SK-MEL-5 (cell line): ENCODE results near the gene OSER1. TPM values are rescaled to one million over a fixed set of nuclear protein-coding genes. Genes with fewer than 3 reads are reported as not detected.

Experiments used
- DNase-seq: peaks from one replicate; pipeline ENCODE4 v3.0.0-alpha.2; 2016; ENCODE audit warnings: low read depth, low spot score
- in situ Hi-C: cut with HindIII; loops from 2 replicates; pipeline ENCODE4 v1.10.0; 2016; ENCODE audit warnings: low sequenced_read_pairs, high pct_unique_total_duplicates, low pct_unique_long_range_greater_than_20kb
- total RNA-seq: library from RNA; depleted of rRNA; stranded (reverse); fragments of >200 nt; shearing (Covaris generic); gene quantifications from 2 replicates; pipeline ENCODE4 v1.2.3, GENCODE V29; 2014; rRNA removed

The OSER1 gene
- total RNA-seq, 1 experiment from 2014 or later: 49.6 TPM

DNA sequence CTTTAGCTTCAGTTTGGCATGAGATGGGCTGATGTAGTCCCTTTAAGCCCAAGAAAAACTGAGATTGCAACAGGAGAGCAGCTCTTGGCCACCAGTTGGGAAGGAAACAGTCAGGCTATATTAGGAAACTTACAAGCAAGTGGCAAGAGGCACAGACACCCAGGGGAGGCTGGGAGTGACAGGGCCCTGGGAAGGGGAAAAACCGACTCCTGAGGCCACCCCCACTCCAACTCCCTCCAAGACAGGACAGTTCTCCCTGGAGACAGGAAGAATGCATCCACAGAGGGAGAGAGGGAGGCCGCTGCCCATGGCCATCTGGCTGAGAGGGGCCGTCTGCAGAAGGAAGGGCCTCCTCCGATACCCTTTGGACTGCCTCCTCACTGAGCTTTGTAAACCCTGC, 44.1 kb downstream of the OSER1 start:
- no peak for DNase-seq
- in situ Hi-C loops: no loop called here

DNA sequence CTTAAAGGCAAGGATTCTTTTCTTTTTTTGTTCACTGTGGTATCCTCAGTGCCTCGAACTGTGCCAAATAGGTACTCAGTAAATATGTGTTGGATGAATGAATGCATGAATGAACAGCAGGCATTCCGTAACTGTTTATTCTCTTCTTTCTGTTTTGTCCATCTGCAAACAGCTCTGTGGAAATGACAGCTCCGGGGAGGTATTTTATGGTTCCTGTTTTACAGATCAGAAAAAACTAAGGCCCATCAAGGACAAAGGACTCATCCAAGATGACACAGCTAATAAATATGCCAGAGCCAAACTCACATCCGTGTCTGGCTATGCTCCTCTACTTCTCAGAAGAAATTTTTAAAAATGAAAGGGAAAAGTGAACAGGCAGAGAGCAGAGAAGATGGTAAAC, 44.6 kb downstream of the OSER1 start:
- in situ Hi-C loops: no loop called here
- no peak for DNase-seq

DNA sequence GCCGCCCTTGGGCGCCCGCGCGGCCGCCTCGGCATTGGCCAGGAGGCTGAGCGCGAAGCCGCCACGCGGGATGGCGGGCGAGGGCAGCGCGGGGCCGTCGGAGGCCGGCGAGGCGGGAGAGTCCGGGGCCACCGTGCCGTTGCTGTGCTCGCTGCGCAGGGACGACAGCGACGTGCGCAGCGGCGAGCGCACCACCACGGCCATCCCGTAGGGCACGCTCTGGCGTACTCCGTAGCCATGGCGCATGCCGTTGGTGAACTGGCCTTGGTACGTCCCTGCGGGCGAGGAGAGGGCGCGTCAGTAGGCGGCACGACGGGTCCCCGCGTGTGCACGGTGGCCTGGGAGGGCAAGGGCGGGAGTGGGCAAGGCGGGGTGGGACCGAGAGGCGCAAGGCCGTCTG, 50.4 kb downstream of the OSER1 start:
- no peak for DNase-seq
- in situ Hi-C loops: no loop called here

DNA sequence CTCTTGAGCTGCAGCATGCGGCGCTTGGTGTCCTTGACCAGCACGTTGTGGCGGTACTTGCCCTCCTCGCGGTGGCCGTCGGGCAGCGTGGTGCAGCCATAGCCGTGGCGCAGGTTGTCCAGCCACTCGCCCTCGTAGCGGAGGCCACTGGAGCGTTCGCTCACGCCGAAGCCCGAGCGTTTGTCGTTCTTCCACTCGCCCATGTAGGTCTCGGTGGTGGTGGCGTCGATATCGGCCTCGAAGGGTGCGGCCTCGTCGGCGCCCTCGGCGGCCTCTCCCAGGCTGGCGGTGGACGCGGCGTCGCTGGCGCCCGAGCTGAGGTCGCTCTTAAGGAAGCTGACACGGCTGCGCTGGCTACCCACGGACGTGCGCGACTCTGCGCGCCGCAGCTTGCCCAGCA, 50.9 kb downstream of the OSER1 start:
- no peak for DNase-seq
- in situ Hi-C loops: no loop called here

DNA sequence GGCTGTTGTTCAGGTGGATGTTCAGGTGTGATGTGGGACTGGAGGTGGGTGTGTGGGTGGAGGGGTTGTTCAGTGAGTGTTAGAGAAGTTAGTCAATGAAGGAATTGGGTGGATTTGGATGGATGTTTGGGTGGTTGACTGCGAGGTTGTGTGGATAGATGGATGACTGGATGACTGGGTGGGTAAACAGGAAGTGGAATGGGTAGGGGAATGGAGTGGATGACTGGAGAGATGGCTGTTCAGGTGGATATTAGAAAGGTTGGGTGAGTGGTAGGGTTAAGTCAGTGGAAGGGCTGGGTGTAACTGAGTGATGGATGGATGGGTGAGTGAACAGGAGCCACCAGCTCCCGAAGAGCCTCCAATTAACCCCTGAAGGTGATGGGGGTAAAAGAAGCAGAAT, 51.4 kb downstream of the OSER1 start:
- no peak for DNase-seq
- in situ Hi-C loops: no loop called here

DNA sequence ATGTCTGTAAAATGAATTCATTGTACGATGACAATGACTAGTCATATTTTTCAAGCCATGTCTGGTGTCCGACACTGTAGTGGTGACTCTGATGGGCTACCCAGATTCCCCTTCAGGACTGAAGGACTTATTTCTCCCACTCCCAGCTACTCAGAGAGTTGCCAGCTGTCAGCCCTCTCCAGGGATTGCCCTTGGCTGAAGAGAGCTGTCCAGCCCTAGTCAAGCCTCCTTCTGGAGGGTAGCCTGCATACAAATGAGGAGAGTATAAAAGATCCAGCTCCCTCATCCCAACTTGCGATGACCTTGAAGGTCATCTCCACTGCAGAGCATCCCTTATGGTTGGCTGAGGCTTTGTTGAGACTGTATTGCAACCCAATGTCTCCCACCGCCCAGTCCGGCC, 53.5 kb downstream of the OSER1 start:
- no peak for DNase-seq
- in situ Hi-C loops: no loop called here

DNA sequence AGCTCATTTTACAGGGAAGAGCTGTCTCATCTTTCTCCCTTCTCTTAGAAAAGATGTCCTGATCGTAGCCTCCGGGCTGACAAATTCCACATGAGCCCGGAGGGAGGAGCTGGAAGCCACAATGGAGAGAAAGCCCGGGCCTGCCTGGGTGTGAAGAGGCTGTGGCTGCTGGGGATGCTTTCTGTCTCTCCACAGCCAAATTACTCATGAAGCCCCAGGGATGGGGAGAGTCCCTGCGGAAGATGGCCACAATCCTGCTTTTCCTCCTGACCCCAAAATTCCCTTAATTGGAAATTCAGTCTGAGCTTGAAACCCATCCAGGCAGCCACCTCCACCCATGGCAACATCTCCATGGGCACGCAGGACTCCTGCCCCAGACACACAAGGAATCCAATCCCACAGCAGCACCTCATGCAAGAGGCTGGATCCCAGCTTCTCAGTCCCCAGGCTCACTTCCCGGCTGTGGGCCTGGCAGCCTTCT, 56.0 kb downstream of the OSER1 start:
- in situ Hi-C loops: no loop called here
- DNase-seq: no peak

DNA sequence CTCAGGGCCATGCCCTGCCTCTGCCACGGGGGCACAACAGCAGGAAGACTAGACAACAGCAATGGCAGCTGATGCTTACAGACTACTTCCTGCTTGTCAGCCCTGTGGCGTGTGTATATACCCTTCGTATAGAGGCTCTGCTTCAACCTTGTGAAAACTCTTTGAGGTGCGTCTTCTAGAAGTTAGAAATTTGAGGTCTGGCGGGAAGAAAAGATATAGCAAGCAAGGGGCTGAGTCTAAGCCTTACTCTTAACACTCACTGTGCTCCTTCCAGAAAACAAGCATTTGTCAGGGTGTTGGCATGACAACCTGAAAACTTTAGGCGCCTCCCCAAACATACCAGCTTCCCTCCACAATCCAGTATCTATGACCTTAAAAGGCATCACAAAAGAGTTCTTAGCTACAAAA, 56.9 kb downstream of the OSER1 start:
- in situ Hi-C loops: no loop called here
- no peak for DNase-seq

DNA sequence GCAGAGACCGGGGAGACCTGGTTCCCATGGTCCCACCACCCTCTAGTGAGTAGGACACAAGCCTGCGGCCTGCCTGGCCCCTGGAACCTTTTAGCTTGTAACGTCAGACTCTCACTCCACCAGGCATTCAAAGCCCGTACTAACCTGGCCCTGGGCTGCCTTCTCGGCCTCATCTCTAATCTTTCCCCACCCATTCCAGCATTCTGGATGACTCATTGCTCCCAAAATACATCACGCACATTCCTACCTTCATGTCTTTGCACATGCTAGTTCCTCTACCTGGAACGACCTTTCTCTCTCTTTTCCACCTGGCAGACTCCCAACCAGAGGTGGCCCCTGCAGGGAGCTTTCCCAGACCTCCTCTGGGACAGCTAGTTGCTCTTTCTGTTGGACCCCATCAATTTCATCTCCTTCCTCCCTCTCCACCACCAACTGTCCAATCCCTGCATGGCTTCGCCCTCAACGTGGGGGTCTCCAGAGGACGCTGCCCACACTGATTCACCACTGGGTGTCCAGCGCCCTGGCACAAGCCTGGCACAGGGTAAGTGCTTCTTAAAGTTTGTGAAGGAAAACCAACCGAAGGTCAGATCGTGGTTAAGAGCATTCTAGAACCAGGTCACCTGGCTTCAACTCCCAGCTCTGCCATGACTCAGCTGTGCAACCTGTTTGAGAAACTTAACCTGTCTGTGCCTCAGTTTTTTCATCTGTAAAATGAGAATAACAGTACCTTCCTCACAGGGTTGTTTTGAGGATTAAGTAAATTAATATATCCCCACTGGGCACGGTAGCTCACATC, 58.8 kb downstream of the OSER1 start:
- no peak for DNase-seq
- in situ Hi-C loops: no loop called here

DNA sequence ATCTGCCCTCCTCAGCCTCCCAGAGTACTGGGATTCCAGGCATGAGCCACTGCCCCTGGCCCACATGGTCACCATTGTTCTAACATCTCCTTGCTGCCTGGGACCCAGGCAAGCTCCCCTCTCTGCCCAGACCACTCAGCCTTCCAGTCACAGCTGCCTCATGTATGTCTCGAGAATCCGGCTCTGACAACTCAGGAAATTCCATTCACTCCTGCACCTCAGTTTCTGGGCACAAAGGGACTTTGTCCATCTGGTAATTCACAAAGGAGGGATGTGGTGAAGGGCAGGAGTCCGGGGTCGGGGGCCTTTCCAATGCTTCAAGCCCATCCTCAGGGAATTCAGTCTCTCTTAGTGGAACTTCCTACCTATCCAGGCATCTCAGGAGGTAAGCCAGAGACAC, 64.3 kb downstream of the OSER1 start:
- in situ Hi-C loops: no loop called here
- no peak for DNase-seq

Other genes starting within 250 kb of the OSER1 start
- 0.08 and 0.13 TPM in 2 replicates for gene JPH2, start 23.6 kb downstream of the OSER1 start, total RNA-seq
- 0.43 TPM in 1 of 2 replicates, not detected in the other for gene GDAP1L1, start 36.5 kb upstream of the OSER1 start, total RNA-seq
- 20.0 and 20.9 TPM in 2 replicates for gene FITM2, start 100.4 kb upstream of the OSER1 start, total RNA-seq
- gene R3HDML, start 126.3 kb upstream of the OSER1 start, total RNA-seq: not detected in 2 replicates
- 0.03 and 0.05 TPM in 2 replicates for gene HNF4A, start 144.9 kb upstream of the OSER1 start, total RNA-seq